H9 (cell line): ENCODE results near the gene ZNF618. TPM values are rescaled to one million over a fixed set of nuclear protein-coding genes. Genes with fewer than 3 reads are reported as not detected.

ENCODE experiments used
- DNase-seq: peaks from one replicate; pipeline ENCODE4 v3.0.0-alpha.2; 2017
- H2AFZ ChIP-seq: one replicate; pipeline ENCODE4 v1.6.1; 2013; ENCODE audit warnings: mild to moderate bottlenecking, low read length, control low read depth, moderate library complexity
- H2AK5ac ChIP-seq: 2 replicates; pipeline ENCODE4 v1.6.1; 2013; ENCODE audit warnings: low read length, control low read depth, mixed read lengths; ENCODE audit not compliant: insufficient read length
- H2BK120ac ChIP-seq: one replicate; pipeline ENCODE4 v1.6.1; 2013; ENCODE audit warnings: low read depth, mild to moderate bottlenecking, low read length, control low read depth, inconsistent platforms; ENCODE audit not compliant: poor library complexity, severe bottlenecking
- H2BK12ac ChIP-seq: 2 replicates; pipeline ENCODE4 v1.6.1; 2013; ENCODE audit warnings: low read length, control low read depth, mixed read lengths, low read depth; ENCODE audit not compliant: insufficient read length
- H2BK15ac ChIP-seq: 2 replicates; pipeline ENCODE4 v1.6.1; 2013; ENCODE audit warnings: low read depth, low read length, control low read depth
- H2BK20ac ChIP-seq: one replicate; pipeline ENCODE4 v1.6.1; 2013; ENCODE audit warnings: low read depth, mild to moderate bottlenecking, low read length, control low read depth, inconsistent platforms; ENCODE audit not compliant: poor library complexity, severe bottlenecking
- H2BK5ac ChIP-seq: 2 replicates; pipeline ENCODE4 v1.6.1; 2013; ENCODE audit warnings: low read length, control low read depth, mixed read lengths; ENCODE audit not compliant: insufficient read length
- H3K14ac ChIP-seq: 2 replicates; pipeline ENCODE4 v1.6.1; 2013; ENCODE audit warnings: low read length, control low read depth; ENCODE audit not compliant: insufficient read depth
- H3K18ac ChIP-seq: 2 replicates; pipeline ENCODE4 v1.6.1; 2013; ENCODE audit warnings: low read depth, mild to moderate bottlenecking, mixed read lengths, low read length, control low read depth; ENCODE audit not compliant: insufficient read length
- H3K23ac ChIP-seq: 2 replicates; pipeline ENCODE4 v1.6.1; 2013; ENCODE audit warnings: low read length, control low read depth, mixed read lengths, low read depth; ENCODE audit not compliant: insufficient read length
- H3K23me2 ChIP-seq: 2 replicates; pipeline ENCODE4 v1.6.1; 2013; ENCODE audit warnings: low read depth, mild to moderate bottlenecking, mixed read lengths, low read length, control low read depth; ENCODE audit not compliant: insufficient read length, poor library complexity, severe bottlenecking
- H3K27ac ChIP-seq: 2 replicates; pipeline ENCODE4 v1.5.1; 2013; ENCODE audit warnings: low read length, control low read depth, mixed read lengths, low read depth; ENCODE audit not compliant: insufficient read length
- H3K27me3 ChIP-seq: 2 replicates; pipeline ENCODE4 v1.6.1; 2013; ENCODE audit warnings: low read length, control low read depth, inconsistent platforms; ENCODE audit not compliant: insufficient read depth
- H3K4ac ChIP-seq: 2 replicates; pipeline ENCODE4 v1.6.1; 2013; ENCODE audit warnings: low read depth, mild to moderate bottlenecking, control low read depth, inconsistent platforms, low read length, moderate library complexity
- H3K4me1 ChIP-seq: 2 replicates; pipeline ENCODE4 v1.6.1; 2013; ENCODE audit warnings: low read length, control low read depth, inconsistent platforms; ENCODE audit not compliant: insufficient read depth
- H3K4me2 ChIP-seq: 2 replicates; pipeline ENCODE4 v1.6.1; 2013; ENCODE audit warnings: low read length, control low read depth, mixed read lengths; ENCODE audit not compliant: insufficient read length, insufficient read depth
- H3K56ac ChIP-seq: 2 replicates; pipeline ENCODE4 v1.6.1; 2013; ENCODE audit warnings: low read depth, mild to moderate bottlenecking, mixed read lengths, low read length, control low read depth; ENCODE audit not compliant: insufficient read length
- H3K79me1 ChIP-seq: 2 replicates; pipeline ENCODE4 v1.6.1; 2013; ENCODE audit warnings: low read depth, mild to moderate bottlenecking, moderate library complexity, low read length, control low read depth, inconsistent platforms; ENCODE audit not compliant: insufficient read depth, poor library complexity, severe bottlenecking
- H3K79me2 ChIP-seq: 2 replicates; pipeline ENCODE4 v1.6.1; 2013; ENCODE audit warnings: low read length, control low read depth, inconsistent platforms; ENCODE audit not compliant: insufficient read depth
- H3K9ac ChIP-seq: 2 replicates; pipeline ENCODE4 v1.6.1; 2013; ENCODE audit warnings: low read length, control low read depth, mixed read lengths; ENCODE audit not compliant: insufficient read length; ENCODE audit errors: extremely low read depth
- H3K9me3 ChIP-seq: one replicate; pipeline ENCODE4 v1.6.1; 2013; ENCODE audit warnings: low read depth, low read length, inconsistent platforms; ENCODE audit not compliant: control insufficient read depth
- H3T11ph ChIP-seq: one replicate; pipeline ENCODE4 v1.6.1; 2013; ENCODE audit warnings: mild to moderate bottlenecking, low read length, control low read depth, inconsistent platforms
- H4K20me1 ChIP-seq: one replicate; pipeline ENCODE4 v1.6.1; 2013; ENCODE audit not compliant: control insufficient read depth, insufficient read length, insufficient read depth
- H4K5ac ChIP-seq: 2 replicates; pipeline ENCODE4 v1.6.1; 2013; ENCODE audit warnings: low read depth, mild to moderate bottlenecking, mixed read lengths, low read length, control low read depth; ENCODE audit not compliant: insufficient read length
- H4K8ac ChIP-seq: replicated peaks from 2 replicates; pipeline ENCODE4 v1.6.1; 2013; ENCODE audit warnings: low read length, control low read depth, mixed read lengths, low read depth; ENCODE audit not compliant: insufficient read length
- H4K91ac ChIP-seq: 2 replicates; pipeline ENCODE4 v1.6.1; 2013; ENCODE audit warnings: low read depth, mild to moderate bottlenecking, moderate library complexity, mixed read lengths, low read length, control low read depth; ENCODE audit not compliant: insufficient read length
- H3K27ac Mint-ChIP-seq, 3 experiments: 2 replicates in 2 of 3; 3 replicates in 1 of 3; pipeline ENCODE4 v1.8.0; 2020 to 2021; ENCODE audit warnings: mixed read lengths in 3 of 3, mild to moderate bottlenecking in 1 of 3, moderate library complexity in 1 of 3
- H3K27me3 Mint-ChIP-seq: 2 replicates; pipeline ENCODE4 v1.8.0; 2021; ENCODE audit warnings: low read depth, mild to moderate bottlenecking, moderate library complexity, mixed read lengths
- H3K36me3 Mint-ChIP-seq, 3 experiments: 2 replicates in 2 of 3; 3 replicates in 1 of 3; pipeline ENCODE4 v1.8.0; 2020 to 2021; ENCODE audit warnings: low read depth in 3 of 3, mixed read lengths in 3 of 3; ENCODE audit not compliant: insufficient read depth in 1 of 3
- H3K4me1 Mint-ChIP-seq, 2 experiments: 2 replicates each; pipeline ENCODE4 v1.8.0; 2020; ENCODE audit warnings: mixed read lengths in 2 of 2
- H3K4me3 Mint-ChIP-seq, 2 experiments: 2 replicates in 1 of 2; 3 replicates in 1 of 2; pipeline ENCODE4 v1.8.0; 2020 to 2021; ENCODE audit warnings: mild to moderate bottlenecking in 2 of 2, mixed read lengths in 2 of 2, moderate library complexity in 1 of 2
- H3K9me3 Mint-ChIP-seq, 2 experiments: 2 replicates in 1 of 2; 3 replicates in 1 of 2; pipeline ENCODE4 v1.8.0; 2020; ENCODE audit warnings: mild to moderate bottlenecking in 2 of 2, mixed read lengths in 2 of 2, moderate library complexity in 1 of 2
- CTCF ChIP-seq: fragments of 200-600 bp; sonication (generic); conservative IDR thresholded peaks from 3 replicates; pipeline ENCODE4 v1.8.0; 2021; ENCODE audit warnings: antibody characterized with exemption, mild to moderate bottlenecking
- WGBS: extraction: QIAGEN DNeasy Blood & Tissue Kit; methylation state at CpG from one replicate; pipeline ENCODE4 v1.1.7; 2013; ENCODE audit warnings: missing lambda C conversion rate, low lambda C conversion rate, mixed read lengths; ENCODE audit not compliant: insufficient read length; ENCODE audit errors: extremely low coverage; 5-methylcytosine and 5-hydroxymethylcytosine counted together
- total RNA-seq: library from RNA; stranded (reverse); gene quantifications from 2 replicates; pipeline ENCODE4 v1.2.1, GENCODE V29; 2021

Gene ZNF618
- total RNA-seq, 1 experiment from 2014 or later, result 13.6 TPM

DNA sequence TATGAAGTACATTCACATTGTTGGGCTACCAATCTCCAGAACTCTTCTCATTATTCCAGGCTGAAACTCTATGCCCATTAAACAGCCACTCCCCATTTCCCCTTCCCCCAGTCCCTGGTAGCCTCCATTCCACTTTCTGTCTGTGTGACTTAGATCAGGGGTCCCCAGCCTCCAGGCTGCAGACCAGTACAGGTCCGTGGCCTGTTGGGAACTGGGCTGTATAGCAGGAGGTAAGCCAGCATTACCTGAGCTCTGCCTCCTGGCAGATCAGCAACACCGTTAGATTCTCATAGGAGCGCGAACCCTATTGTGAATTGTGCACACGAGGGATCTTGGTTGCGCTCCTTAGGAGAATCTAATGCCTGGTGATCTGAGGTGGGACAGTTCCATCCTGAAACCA, 23.1 kb downstream of the ZNF618 start:
- H3K4me1 ChIP-seq, result no peaks in the 10 kb centered on the region; the same call in 1 of the 2 replicates
- WGBS, result no CpG with 5 or more reads among the region's 6 CpGs
- H3K4me2 ChIP-seq, result no peak overlapping the region
- no peak overlapping the region for H4K91ac ChIP-seq
- no peak overlapping the region for H4K5ac ChIP-seq
- Mint-ChIP-seq H3K9me3 (peaks cover 0 to 2% of the 10 kb centered on the region in 2 experiments; a peak in 1 of 5 replicates), H3K27ac (no peak overlapping the region), H3K4me3 (no peak overlapping the region), H3K36me3 (peaks cover 0 to 21% (median 7%) of the 10 kb centered on the region in 3 experiments; a peak in 4 of 7 replicates), H3K4me1 (peaks cover 0 to 6% of the 10 kb centered on the region in 2 experiments; a peak in 2 of 4 replicates), H3K27me3 (no peaks in the 10 kb centered on the region)
- no peaks in the 10 kb centered on the region for H3K79me2 ChIP-seq
- no peak overlapping the region for H2BK20ac ChIP-seq
- no peak overlapping the region for H3K4ac ChIP-seq
- no peak overlapping the region for H2AFZ ChIP-seq
- H3K9me3 ChIP-seq, result no peaks in the 10 kb centered on the region
- no peak overlapping the region; the same call in 1 of the 2 replicates for H3K14ac ChIP-seq
- no peak overlapping the region for H2BK12ac ChIP-seq
- no peak overlapping the region for H3T11ph ChIP-seq
- H3K18ac ChIP-seq, result no peak overlapping the region
- no peak for TF ChIP-seq CTCF
- H2BK15ac ChIP-seq, result no peak overlapping the region
- no peak overlapping the region for H3K56ac ChIP-seq
- H2BK5ac ChIP-seq, result no peak overlapping the region
- H2AK5ac ChIP-seq, result no peak overlapping the region
- H4K20me1 ChIP-seq, result no peaks in the 10 kb centered on the region
- H3K9ac ChIP-seq, result no peak overlapping the region
- H3K23ac ChIP-seq, result no peak overlapping the region
- no peak for DNase-seq
- H3K23me2 ChIP-seq, result no peaks in the 10 kb centered on the region
- H3K79me1 ChIP-seq, result no peaks in the 10 kb centered on the region
- no peak overlapping the region for H4K8ac ChIP-seq
- no peak overlapping the region for H3K27ac ChIP-seq
- H2BK120ac ChIP-seq, result no peak overlapping the region
- H3K27me3 ChIP-seq, result no peaks in the 10 kb centered on the region
